ENCODE data around the gene SH3D19.

- TF ChIP-seq CTCF (IDR thresholded peaks at IDR 0.05) (no peak), POLR2A (IDR thresholded peaks at IDR 0.05) (no peak)
These were observed 174.4 kb downstream of the SH3D19 start for GRCh38 chr4:151150821-151151580.
